Activated naive CD8-positive, alpha-beta T cell treated with anti-CD3 and anti-CD28 coated beads, Interleukin-2, amount 50 U/mL, for 24 hours (primary cell): ENCODE data around the gene LZTS3.
"Not testable (repeated sequence)": the region's sequence is repeated elsewhere in the genome, so short reads cannot be mapped to it uniquely, and the experiment has no call there.

ENCODE experiments used
- ATAC-seq: fragments of 150-1000 bp; cut with Tn5 transposase; one replicate; pipeline ENCODE4 v1.10.0; 2021
- DNase-seq: peaks from one replicate; pipeline ENCODE4 v3.0.0; 2021
- H3K27ac Mint-ChIP-seq: one replicate; pipeline ENCODE4 v1.8.0; 2021; ENCODE audit warnings: mild to moderate bottlenecking, mixed read lengths
- H3K27me3 Mint-ChIP-seq: one replicate; pipeline ENCODE4 v1.8.0; 2021; ENCODE audit warnings: mixed read lengths
- H3K36me3 Mint-ChIP-seq: one replicate; pipeline ENCODE4 v1.8.0; 2021; ENCODE audit warnings: low read depth, mixed read lengths
- H3K4me1 Mint-ChIP-seq: one replicate; pipeline ENCODE4 v1.8.0; 2021; ENCODE audit warnings: mixed read lengths
- H3K4me3 Mint-ChIP-seq: one replicate; pipeline ENCODE4 v1.8.0; 2021; ENCODE audit warnings: mild to moderate bottlenecking, moderate library complexity, mixed read lengths
- H3K9me3 Mint-ChIP-seq: one replicate; pipeline ENCODE4 v1.8.0; 2021; ENCODE audit warnings: mixed read lengths

The LZTS3 gene

GRCh38 chr20:3165473-3166337, 7.6 kb downstream of the LZTS3 start:
- DNase-seq (no peak), ATAC-seq (no peak)
- Mint-ChIP-seq H3K27me3 (peaks cover 9% of the 10 kb centered on the region), H3K4me3 (no peak overlapping the region), H3K36me3 (no peaks in the 10 kb centered on the region), H3K27ac (no peak overlapping the region), H3K4me1 (peaks cover 5% of the 10 kb centered on the region), H3K9me3 (no peaks in the 10 kb centered on the region)

DNA sequence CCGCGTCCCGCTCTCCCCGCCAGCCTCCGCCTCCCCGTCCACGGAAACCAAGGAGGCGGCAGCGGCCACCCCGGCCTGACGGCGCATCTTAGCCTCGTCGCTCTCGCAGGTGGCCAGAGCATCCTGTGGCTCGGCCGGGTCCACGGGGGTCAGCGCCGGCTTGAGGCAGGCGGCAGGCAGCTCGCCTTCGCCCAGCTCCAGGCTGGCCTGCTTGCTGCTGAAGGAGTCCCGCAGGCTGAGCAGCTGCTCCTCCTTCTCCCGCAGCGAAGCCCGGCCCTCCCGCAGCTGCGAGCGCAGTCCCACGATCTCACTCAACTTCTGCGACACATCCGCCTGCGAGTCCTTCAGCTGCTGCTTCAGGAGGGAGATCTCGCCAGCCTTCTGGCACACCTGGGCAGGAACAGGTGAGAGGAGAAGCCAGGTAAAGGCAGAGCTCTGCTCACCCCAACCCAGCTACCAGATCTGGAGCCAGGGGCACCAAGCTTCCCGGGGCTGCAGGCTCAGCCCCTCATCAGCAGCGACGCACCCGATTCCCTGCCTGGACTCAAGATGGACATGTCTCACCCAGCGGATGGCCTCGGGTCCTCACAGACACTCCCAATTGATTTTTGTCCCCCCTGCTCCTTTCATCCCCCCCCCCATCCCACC, 8.5 kb downstream of the LZTS3 start:
- Mint-ChIP-seq H3K27ac (no peak overlapping the region), H3K36me3 (no peaks in the 10 kb centered on the region), H3K9me3 (no peaks in the 10 kb centered on the region), H3K4me3 (no peak overlapping the region), H3K4me1 (peaks cover 6% of the 10 kb centered on the region), H3K27me3 (peaks cover 7% of the 10 kb centered on the region)
- ATAC-seq (no peak), DNase-seq (no peak)

DNA sequence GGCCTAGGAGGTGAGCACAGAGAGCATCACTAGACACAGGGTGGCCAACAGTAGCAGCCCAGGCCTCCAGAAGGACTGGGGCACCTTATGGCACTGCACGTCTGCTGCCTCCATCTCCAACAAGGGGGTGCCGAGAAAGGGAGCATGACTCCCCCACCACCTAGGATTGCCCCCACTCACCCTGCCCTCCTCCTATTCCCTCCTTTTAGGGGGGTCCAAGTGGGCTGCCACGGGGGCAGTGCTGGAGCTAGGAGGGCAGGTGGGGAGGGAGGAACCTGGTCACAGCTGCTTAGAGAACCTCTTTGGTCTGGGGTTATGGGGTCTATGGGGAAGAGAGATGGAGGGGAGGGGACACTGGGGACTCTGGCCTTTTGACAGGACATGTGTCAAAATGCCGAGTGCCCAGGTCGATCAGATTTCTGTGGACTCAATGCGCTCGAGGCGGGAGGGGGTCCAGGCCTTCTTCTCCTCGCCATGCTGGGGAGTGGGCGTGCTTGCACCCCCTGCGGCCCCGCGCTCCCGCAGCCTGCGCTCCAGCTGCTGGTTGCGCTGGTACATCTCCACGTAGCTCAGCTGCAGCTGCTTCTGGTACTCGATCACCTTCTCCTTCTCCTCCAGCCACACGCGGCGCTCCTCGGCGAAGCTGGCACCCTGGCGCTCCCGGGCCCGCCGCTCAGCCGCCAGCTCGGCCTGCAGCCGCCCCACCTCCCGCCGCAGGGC, 9.1 kb downstream of the LZTS3 start:
- DNase-seq: no peak
- no peak overlapping the region for H3K27ac Mint-ChIP-seq
- peaks cover 8% of the 10 kb centered on the region for H3K4me1 Mint-ChIP-seq
- no peak overlapping the region for H3K4me3 Mint-ChIP-seq
- H3K36me3 Mint-ChIP-seq: peaks cover 2% of the 10 kb centered on the region
- H3K27me3 Mint-ChIP-seq: peaks cover 5% of the 10 kb centered on the region
- H3K9me3 Mint-ChIP-seq: no peaks in the 10 kb centered on the region
- ATAC-seq: no peak

DNA sequence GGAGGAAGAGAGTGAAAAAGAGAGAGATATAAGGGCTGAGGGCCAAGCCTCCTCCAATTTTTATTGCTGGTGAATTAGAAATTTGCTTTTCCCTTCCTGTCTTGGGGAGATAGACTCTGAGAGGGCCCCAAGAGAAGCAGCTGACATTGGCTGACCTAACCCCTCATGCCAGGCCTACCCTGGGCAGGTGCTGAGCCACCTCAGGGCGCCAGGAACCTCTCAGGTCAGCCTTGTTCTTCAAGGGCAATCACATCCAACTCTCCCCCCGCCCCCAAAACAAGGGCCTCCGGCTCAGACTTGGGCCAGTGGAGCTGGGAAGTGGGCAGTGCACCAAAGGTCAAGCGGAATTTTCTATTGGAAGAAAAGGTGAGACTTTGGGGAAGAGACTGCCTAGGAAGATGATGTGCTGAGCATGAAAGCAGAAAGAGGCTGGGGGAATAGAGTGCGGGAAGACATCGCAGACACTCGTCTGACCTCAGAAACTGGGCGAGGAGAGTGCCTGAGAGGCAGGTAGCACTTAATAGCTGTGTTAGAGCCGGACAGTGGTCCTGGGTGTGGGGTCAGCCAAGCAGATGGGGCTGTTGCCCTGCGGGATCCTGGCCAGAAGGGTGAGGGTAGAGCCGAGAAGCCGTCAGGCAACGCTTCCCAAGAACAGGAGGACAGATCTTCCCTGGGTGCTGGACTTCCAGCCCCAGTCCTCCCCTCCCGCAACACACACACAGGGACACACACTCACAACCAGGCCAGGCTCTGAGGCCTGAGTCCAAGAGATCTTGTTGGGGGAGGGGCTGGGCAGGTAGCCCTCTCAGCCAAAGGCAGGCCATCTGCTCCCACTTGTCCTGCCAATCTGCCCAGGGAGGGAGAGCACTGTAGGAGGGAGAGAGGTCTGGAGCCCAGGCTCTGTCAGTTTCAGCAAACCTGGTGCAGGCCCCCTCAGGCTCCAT, 10.0 kb downstream of the LZTS3 start:
- no peak for DNase-seq
- ATAC-seq: no peak
- Mint-ChIP-seq H3K27ac (no peak overlapping the region), H3K4me3 (no peak overlapping the region), H3K9me3 (no peaks in the 10 kb centered on the region), H3K27me3 (peaks cover 5% of the 10 kb centered on the region), H3K4me1 (peaks cover 13% of the 10 kb centered on the region), H3K36me3 (peaks cover 6% of the 10 kb centered on the region)

- peaks cover 6% of the 10 kb centered on the region for H3K36me3 Mint-ChIP-seq
- no peak overlapping the region for H3K27ac Mint-ChIP-seq
- DNase-seq (no peak), ATAC-seq (no peak)
- no peaks in the 10 kb centered on the region for H3K27me3 Mint-ChIP-seq
- peaks cover 21% of the 10 kb centered on the region for H3K4me1 Mint-ChIP-seq
- no peaks in the 10 kb centered on the region for H3K9me3 Mint-ChIP-seq
- H3K4me3 Mint-ChIP-seq: no peak overlapping the region
Measured at GRCh38 chr20:3162080-3162611, 11.2 kb downstream of the LZTS3 start.

DNA sequence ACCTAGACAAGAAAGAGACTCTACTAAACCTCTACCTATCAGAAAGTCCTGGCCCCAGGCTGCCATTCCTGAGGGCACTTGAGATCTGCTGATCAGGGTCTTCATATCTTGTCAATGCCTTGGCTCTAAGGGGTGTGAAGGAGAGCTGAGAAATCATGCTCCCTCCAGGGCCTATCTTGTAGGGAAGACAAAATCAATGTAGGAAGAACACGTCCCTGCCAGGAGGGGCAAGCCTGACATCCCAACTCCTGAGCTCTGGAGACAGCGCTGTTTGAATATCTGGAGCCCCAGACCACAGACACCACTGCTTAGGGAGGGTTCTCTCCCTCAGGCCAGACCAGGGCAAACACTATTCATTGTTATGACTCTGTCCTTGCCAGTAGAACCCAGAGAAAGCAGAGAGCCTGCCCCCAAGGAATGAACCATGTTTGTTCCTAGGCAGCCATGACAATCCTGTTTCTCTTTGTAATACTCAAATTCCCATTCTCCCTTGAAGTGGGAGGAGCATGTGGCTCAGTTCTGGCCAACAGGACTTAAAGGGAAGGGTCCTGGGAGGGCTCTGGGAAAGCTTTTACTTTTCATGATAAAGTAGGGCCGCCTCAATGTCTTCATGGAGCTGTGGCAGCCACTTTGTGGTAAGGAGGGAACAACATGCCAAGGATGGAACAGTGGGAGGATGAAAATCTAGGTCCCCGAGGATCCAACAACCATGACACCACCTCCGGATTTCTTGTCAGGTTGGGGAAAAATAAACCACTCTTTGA, 11.9 kb downstream of the LZTS3 start:
- H3K27me3 Mint-ChIP-seq: no peaks in the 10 kb centered on the region
- peaks cover 28% of the 10 kb centered on the region for H3K4me1 Mint-ChIP-seq
- H3K36me3 Mint-ChIP-seq: peaks cover 6% of the 10 kb centered on the region
- H3K9me3 Mint-ChIP-seq: no peaks in the 10 kb centered on the region
- DNase-seq (no peak), ATAC-seq (no peak)
- no peak overlapping the region for H3K27ac Mint-ChIP-seq
- H3K4me3 Mint-ChIP-seq: peak overlapping the region; percentile 26

GRCh38 chr20:3160418-3160817, 12.9 kb downstream of the LZTS3 start:
- peaks cover 6% of the 10 kb centered on the region for H3K36me3 Mint-ChIP-seq
- ATAC-seq (no peak), DNase-seq (no peak)
- H3K9me3 Mint-ChIP-seq: no peaks in the 10 kb centered on the region
- H3K4me1 Mint-ChIP-seq: peaks cover 36% of the 10 kb centered on the region
- H3K27ac Mint-ChIP-seq: peak overlapping the region; percentile 35
- H3K27me3 Mint-ChIP-seq: no peaks in the 10 kb centered on the region
- H3K4me3 Mint-ChIP-seq: peak overlapping the region; percentile 49

- DNase-seq (no peak), ATAC-seq (no peak)
- Mint-ChIP-seq H3K36me3 (peaks cover 8% of the 10 kb centered on the region), H3K4me1 (peaks cover 39% of the 10 kb centered on the region), H3K9me3 (no peaks in the 10 kb centered on the region), H3K27me3 (no peaks in the 10 kb centered on the region), H3K27ac (peak overlapping the region; percentile 93), H3K4me3 (peak overlapping the region; percentile 96)
Measured at GRCh38 chr20:3158968-3159431, 14.3 kb downstream of the LZTS3 start.

DNA sequence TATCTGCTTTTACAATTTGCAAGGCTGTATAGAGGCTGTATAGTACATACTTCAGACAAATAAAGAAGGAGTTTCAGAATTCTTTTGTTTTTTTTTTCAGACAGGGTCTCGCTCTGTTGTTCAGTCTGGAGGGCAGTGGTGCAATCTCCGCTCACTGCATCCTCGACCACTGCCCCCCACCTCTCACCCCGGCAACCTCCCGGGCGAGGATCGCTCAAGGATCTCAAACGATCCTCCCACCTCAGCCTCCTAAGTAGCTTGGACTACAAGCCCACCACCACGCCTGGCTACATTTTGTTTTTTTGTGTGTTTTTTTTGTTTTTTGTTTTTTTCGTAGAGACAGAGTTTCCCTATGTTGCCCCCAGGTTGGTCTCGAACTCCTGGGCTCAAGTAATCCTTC, 15.5 kb downstream of the LZTS3 start:
- H3K36me3 Mint-ChIP-seq: peaks cover 10% of the 10 kb centered on the region
- DNase-seq (no peak), ATAC-seq (no peak)
- H3K27ac Mint-ChIP-seq: peak overlapping the region; percentile 71
- peaks cover 41% of the 10 kb centered on the region for H3K4me1 Mint-ChIP-seq
- H3K9me3 Mint-ChIP-seq: no peaks in the 10 kb centered on the region
- H3K4me3 Mint-ChIP-seq: peak overlapping the region; percentile 96
- H3K27me3 Mint-ChIP-seq: no peaks in the 10 kb centered on the region

GRCh38 chr20:3156811-3157619, 16.3 kb downstream of the LZTS3 start:
- DNase-seq (no peak), ATAC-seq (peak; percentile 78)
- H3K27ac Mint-ChIP-seq: peak overlapping the region; percentile 71
- peak overlapping the region; percentile 96 for H3K4me3 Mint-ChIP-seq
- no peaks in the 10 kb centered on the region for H3K9me3 Mint-ChIP-seq
- no peaks in the 10 kb centered on the region for H3K27me3 Mint-ChIP-seq
- peaks cover 10% of the 10 kb centered on the region for H3K36me3 Mint-ChIP-seq
- peaks cover 46% of the 10 kb centered on the region for H3K4me1 Mint-ChIP-seq

DNA sequence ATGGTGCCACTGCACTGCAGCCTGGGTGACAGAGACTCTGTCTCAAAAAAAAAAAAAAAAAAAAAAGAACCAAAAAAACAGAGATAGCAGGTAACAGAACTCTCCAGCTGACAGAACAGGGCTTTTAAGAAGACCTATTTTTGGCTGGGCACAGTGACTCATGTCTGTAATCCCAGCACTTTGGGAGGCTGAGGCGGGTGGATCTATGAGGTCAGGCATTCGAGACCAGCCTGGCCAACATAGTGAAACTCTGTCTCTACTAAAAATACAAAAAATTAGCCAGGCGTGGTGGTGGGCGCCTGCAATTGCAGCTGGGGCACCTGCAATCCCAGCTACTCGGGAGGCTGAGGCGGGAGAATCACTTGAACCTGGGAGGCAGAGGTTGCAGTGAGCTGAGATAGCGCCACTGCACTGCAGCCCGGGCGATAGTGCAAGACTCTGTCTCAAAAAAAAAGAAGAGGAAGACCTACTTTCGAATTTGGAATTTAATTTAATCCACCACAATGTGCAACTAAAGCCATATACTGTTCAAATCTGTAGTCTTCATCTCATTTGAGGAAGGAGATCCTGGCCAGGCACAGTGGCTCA, 21.2 kb downstream of the LZTS3 start:
- H3K4me3 Mint-ChIP-seq, H3K9me3 Mint-ChIP-seq, H3K27me3 Mint-ChIP-seq, ATAC-seq, DNase-seq, H3K27ac Mint-ChIP-seq: not testable (repeated sequence)
- Mint-ChIP-seq H3K36me3 (peaks cover 25% of the 10 kb centered on the region), H3K4me1 (peaks cover 46% of the 10 kb centered on the region)

DNA sequence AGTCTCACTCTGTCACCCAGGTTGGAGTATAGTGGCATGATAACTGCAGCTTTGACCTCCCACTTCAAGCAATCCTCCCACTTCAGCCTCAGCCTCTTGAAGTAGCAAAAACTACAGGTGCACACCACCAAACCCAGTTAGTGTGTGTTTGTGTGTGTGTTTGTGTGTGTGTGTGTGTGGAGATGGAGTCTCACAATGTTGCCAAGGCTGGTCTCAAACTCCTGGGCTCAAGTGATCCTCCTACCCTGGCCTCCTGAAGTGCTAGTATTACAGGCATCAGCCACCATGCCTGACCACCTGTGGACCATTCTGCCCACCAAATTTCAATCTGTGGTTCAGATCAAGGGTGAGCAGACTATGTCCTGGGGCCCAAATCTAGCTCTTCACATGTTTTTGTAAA, 22.4 kb downstream of the LZTS3 start:
- ATAC-seq (no peak), DNase-seq (no peak)
- peaks cover 38% of the 10 kb centered on the region for H3K4me1 Mint-ChIP-seq
- no peaks in the 10 kb centered on the region for H3K27me3 Mint-ChIP-seq
- H3K4me3 Mint-ChIP-seq: no peak overlapping the region
- H3K27ac Mint-ChIP-seq: peak overlapping the region; percentile 42
- peaks cover 31% of the 10 kb centered on the region for H3K36me3 Mint-ChIP-seq
- no peaks in the 10 kb centered on the region for H3K9me3 Mint-ChIP-seq
